Mesodermal cell (in vitro differentiated cells): Measurements from ENCODE around the gene PLA2G12B.

ENCODE experiments used
- H3K27ac ChIP-seq: 2 replicates; pipeline ENCODE4 v1.7.0; 2013; ENCODE audit warnings: mild to moderate bottlenecking, low read depth, low read length, moderate library complexity; ENCODE audit not compliant: severe bottlenecking
- H3K36me3 ChIP-seq: 2 replicates; pipeline ENCODE4 v1.7.1; 2013; ENCODE audit warnings: mild to moderate bottlenecking, low read length, moderate library complexity; ENCODE audit not compliant: control insufficient read depth, insufficient read depth
- H3K4me1 ChIP-seq: one replicate; pipeline ENCODE4 v1.7.1; 2013; ENCODE audit warnings: mild to moderate bottlenecking, low read length; ENCODE audit not compliant: insufficient read depth, control insufficient read depth, poor library complexity, severe bottlenecking
- H3K4me3 ChIP-seq: 2 replicates; pipeline ENCODE4 v1.7.0; 2013; ENCODE audit warnings: low read length, control low read depth, mild to moderate bottlenecking; ENCODE audit not compliant: insufficient read depth, poor library complexity, severe bottlenecking; ENCODE audit errors: extremely low read depth
- H3K9me3 ChIP-seq: 2 replicates; pipeline ENCODE4 v1.7.1; 2013; ENCODE audit warnings: mild to moderate bottlenecking, low read length, moderate library complexity; ENCODE audit not compliant: control insufficient read depth
- WGBS, 2 experiments: methylation state at CpG; one replicate each; pipeline ENCODE4 v1.1.5; 2013; ENCODE audit warnings: missing lambda C conversion rate in 2 of 2; ENCODE audit not compliant: insufficient coverage in 2 of 2; 5-methylcytosine and 5-hydroxymethylcytosine counted together

The PLA2G12B gene

DNA sequence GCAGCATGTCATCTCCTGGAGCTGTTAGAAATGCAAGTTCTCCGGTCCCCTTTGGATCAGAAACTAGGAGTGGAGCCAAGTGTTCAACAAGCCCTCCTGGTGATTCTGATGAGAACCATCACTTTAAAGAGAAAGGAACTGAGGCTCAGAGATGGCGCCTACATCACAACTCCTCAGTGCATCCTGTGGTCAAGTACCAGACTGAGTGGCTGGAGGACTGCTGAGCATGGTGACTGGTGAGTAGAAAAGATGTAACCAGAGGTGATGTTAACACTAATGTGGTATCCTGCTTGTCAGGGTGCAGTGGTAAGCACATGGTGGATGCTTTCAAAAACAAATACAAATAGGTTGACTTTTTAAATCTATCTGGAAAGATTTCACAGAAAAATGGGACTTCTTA is 64.5 kb downstream of the PLA2G12B start:
- 90 to 94% methylated on average over 1 to 2 of the region's 2 CpGs for WGBS, 2 experiments
- Histone ChIP-seq H3K27ac (no peak overlapping the region), H3K9me3 (no peaks in the 10 kb centered on the region)

GRCh38 chr10:72889391-72889831 is 65.2 kb downstream of the PLA2G12B start:
- Histone ChIP-seq H3K27ac (no peak overlapping the region), H3K36me3 (peaks cover 19% of the 10 kb centered on the region), H3K9me3 (no peaks in the 10 kb centered on the region), H3K4me1 (no peaks in the 10 kb centered on the region), H3K4me3 (no peak overlapping the region)
- 0 to 100% methylated on average over 1 of the region's 6 CpGs for WGBS, 2 experiments

More for the DNA sequence above, 64.5 kb downstream of the PLA2G12B start:
- Histone ChIP-seq H3K36me3 (peaks cover 19% of the 10 kb centered on the region), H3K4me3 (no peak overlapping the region), H3K4me1 (no peaks in the 10 kb centered on the region)

DNA sequence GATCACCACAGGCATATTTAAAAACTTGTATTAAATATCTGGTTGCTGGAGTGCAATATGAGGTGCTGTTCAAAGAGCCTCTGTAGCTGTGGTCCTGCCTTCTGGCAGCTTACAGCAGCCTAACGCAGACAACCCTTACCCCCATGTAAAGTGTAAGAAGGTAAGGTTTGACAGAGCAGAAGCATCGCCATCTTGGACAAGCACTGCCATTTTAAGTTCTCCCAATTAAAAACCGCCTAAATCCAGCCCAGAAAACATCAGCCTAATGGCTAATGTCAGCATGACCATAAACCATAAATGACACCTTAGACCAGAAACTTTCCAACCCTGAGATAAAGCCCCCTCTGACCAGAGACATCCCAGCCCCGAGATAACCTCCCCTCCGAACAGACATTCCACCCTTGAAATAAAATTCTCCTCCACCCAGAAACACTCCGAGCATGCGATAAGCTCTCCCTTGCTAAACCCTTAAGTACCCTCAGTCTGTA is 66.4 kb downstream of the PLA2G12B start:
- 84 to 90% methylated on average over 2 to 5 of the region's 7 CpGs for WGBS, 2 experiments
- Histone ChIP-seq H3K9me3 (no peaks in the 10 kb centered on the region), H3K27ac (no peak overlapping the region), H3K4me1 (no peaks in the 10 kb centered on the region), H3K36me3 (peaks cover 19% of the 10 kb centered on the region), H3K4me3 (no peak overlapping the region)

- no CpG with 5 or more reads among the region's 5 CpGs for WGBS, 2 experiments
- H3K27ac ChIP-seq: peak overlapping the region; percentile 23
These were observed 67.6 kb downstream of the PLA2G12B start for GRCh38 chr10:72887043-72887442.

GRCh38 chr10:72886621-72887020 is 68.0 kb downstream of the PLA2G12B start:
- no peaks in the 10 kb centered on the region for H3K4me1 ChIP-seq
- peak overlapping the region; percentile 23 for H3K27ac ChIP-seq
- no peaks in the 10 kb centered on the region for H3K9me3 ChIP-seq
- WGBS, 2 experiments: no CpG with 5 or more reads among the region's 1 CpG
- H3K4me3 ChIP-seq: no peak overlapping the region
- peaks cover 19% of the 10 kb centered on the region for H3K36me3 ChIP-seq

More at GRCh38 chr10:72887043-72887442, 67.6 kb downstream of the PLA2G12B start:
- Histone ChIP-seq H3K36me3 (peaks cover 19% of the 10 kb centered on the region), H3K4me3 (no peak overlapping the region), H3K4me1 (no peaks in the 10 kb centered on the region), H3K9me3 (no peaks in the 10 kb centered on the region)

DNA sequence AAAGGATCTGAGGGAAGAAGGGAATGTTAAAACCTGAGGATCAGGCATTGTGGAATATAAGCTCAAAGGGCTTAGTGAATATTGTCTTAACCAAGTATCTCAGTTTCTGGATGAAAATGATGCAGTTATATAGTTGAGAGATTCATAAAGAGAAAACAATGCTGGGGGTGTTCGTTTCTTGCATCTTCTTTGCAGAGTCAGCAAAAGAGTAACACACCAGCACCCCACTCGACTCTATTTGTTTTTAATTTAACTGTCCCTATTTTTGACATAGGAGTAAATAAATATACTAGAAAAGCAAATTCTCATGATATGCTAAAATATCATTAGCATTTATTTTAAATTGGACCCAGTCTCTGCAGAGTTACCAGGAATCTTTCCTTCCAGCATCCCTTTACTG is 68.7 kb downstream of the PLA2G12B start:
- no CpG with 5 or more reads among the region's 2 CpGs for WGBS, 2 experiments
- no peak overlapping the region for H3K4me3 ChIP-seq
- peaks cover 23% of the 10 kb centered on the region for H3K36me3 ChIP-seq
- no peaks in the 10 kb centered on the region for H3K9me3 ChIP-seq
- no peak overlapping the region for H3K27ac ChIP-seq
- no peaks in the 10 kb centered on the region for H3K4me1 ChIP-seq
